Upper lobe of left lung (tissue), 4 donors: ENCODE data around the gene ZKSCAN8.

ENCODE experiments used
- CTCF ChIP-seq, 6 experiments: fragments of 450-650 bp in 4 of 6; fragments of 200-600 bp in 2 of 6; sonication (generic) in 2 of 6; IDR thresholded peaks; one replicate each; pipeline ENCODE4 v1.5.1; 2016 to 2019; ENCODE audit warnings: antibody characterized with exemption in 6 of 6
- POLR2A ChIP-seq, 4 donors: fragments of 450-650 bp; IDR thresholded peaks; one replicate each; pipeline ENCODE4 v1.5.1; 2016 to 2017; ENCODE audit warnings: antibody characterized with exemption in 4 of 4, mild to moderate bottlenecking in 2 of 4

GRCh38 chr6:28153546-28153945, 11.9 kb downstream of the ZKSCAN8 start:
- TF ChIP-seq CTCF (IDR thresholded peaks at IDR 0.05) (no peak), POLR2A (IDR thresholded peaks at IDR 0.05) (no peak)
